ENCODE results near the gene CD247.

DNA sequence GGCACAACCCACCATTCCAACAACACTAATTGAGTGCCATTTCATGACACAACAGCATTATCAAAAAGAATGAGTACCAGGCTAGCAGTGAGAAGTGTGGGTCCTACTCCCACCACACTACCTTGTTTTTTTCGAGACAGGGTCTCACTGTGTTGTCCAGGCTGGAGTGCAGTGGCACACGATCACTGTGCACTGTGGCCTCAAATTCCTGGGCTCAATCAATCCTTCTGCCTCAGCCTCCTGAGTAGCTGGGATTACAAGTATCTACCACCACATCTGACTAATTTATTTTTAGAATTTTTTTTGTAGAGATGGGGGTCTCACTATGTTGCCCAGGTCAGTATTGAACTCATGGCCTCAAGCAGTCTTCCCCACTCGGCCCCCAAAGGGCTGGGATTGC is 30.7 kb downstream of the CD247 start:
- TF ChIP-seq, protein P1, sequence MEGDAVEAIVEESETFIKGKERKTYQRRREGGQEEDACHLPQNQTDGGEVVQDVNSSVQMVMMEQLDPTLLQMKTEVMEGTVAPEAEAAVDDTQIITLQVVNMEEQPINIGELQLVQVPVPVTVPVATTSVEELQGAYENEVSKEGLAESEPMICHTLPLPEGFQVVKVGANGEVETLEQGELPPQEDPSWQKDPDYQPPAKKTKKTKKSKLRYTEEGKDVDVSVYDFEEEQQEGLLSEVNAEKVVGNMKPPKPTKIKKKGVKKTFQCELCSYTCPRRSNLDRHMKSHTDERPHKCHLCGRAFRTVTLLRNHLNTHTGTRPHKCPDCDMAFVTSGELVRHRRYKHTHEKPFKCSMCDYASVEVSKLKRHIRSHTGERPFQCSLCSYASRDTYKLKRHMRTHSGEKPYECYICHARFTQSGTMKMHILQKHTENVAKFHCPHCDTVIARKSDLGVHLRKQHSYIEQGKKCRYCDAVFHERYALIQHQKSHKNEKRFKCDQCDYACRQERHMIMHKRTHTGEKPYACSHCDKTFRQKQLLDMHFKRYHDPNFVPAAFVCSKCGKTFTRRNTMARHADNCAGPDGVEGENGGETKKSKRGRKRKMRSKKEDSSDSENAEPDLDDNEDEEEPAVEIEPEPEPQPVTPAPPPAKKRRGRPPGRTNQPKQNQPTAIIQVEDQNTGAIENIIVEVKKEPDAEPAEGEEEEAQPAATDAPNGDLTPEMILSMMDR (IDR thresholded peaks at IDR 0.05) = no peak
- TF ChIP-seq POLR2A (IDR thresholded peaks at IDR 0.05) = no peak
- no peak for TF ChIP-seq POLR2AphosphoS5 (IDR thresholded peaks at IDR 0.05; ENCODE audit: insufficient read depth in 1 of 2, low read depth in 1 of 2)

Measured in vagina (tissue), 2 donors.